CD4-positive, alpha-beta T cell treated with Interleukin-4 for 1 hour (primary cell): Measurements from ENCODE around the gene ZC3H13.

Experiments
- DNase-seq, 2 donors: peaks; one replicate each; pipeline ENCODE4 v3.0.0-alpha.2; 2020 to 2022

Gene ZC3H13

GRCh38 chr13:46062185-46062584 is 9.6 kb upstream of the ZC3H13 start:
- no peak for DNase-seq

GRCh38 chr13:46059405-46059804 is 6.9 kb upstream of the ZC3H13 start:
- DNase-seq = no peak

GRCh38 chr13:46058268-46058667 is 5.7 kb upstream of the ZC3H13 start:
- DNase-seq = no peak

GRCh38 chr13:46057256-46058015 is 4.9 kb upstream of the ZC3H13 start:
- DNase-seq = no peak

- DNase-seq = no peak
Measured at GRCh38 chr13:46053162-46054012, 841 bp upstream of the ZC3H13 start.

GRCh38 chr13:46051968-46052318 is 603 bp downstream of the ZC3H13 start:
- no peak for DNase-seq

GRCh38 chr13:46050771-46051170 is 1.8 kb downstream of the ZC3H13 start:
- no peak for DNase-seq

- no peak for DNase-seq
Measured at GRCh38 chr13:46045424-46045823, 7.1 kb downstream of the ZC3H13 start.

GRCh38 chr13:46043647-46044046 is 8.9 kb downstream of the ZC3H13 start:
- no peak for DNase-seq

GRCh38 chr13:46041419-46041839 is 11.1 kb downstream of the ZC3H13 start:
- DNase-seq = no peak

GRCh38 chr13:46040763-46041162 is 11.8 kb downstream of the ZC3H13 start:
- DNase-seq = no peak

GRCh38 chr13:46039411-46040182 is 12.9 kb downstream of the ZC3H13 start:
- no peak for DNase-seq

GRCh38 chr13:46038296-46038695 is 14.2 kb downstream of the ZC3H13 start:
- DNase-seq = no peak

GRCh38 chr13:46035066-46035465 is 17.5 kb downstream of the ZC3H13 start:
- no peak for DNase-seq

GRCh38 chr13:46032341-46032740 is 20.2 kb downstream of the ZC3H13 start:
- DNase-seq = no peak

GRCh38 chr13:46031581-46032263 is 20.8 kb downstream of the ZC3H13 start:
- DNase-seq = no peak

- no peak for DNase-seq
Measured at GRCh38 chr13:46025157-46025556, 27.4 kb downstream of the ZC3H13 start.

GRCh38 chr13:46022481-46022880 is 30.1 kb downstream of the ZC3H13 start:
- DNase-seq = no peak

- DNase-seq = no peak
Measured at GRCh38 chr13:46016216-46016615, 36.3 kb downstream of the ZC3H13 start.

- no peak for DNase-seq
Measured at GRCh38 chr13:46015366-46015765, 37.2 kb downstream of the ZC3H13 start.

GRCh38 chr13:46012404-46012803 is 40.1 kb downstream of the ZC3H13 start:
- DNase-seq = no peak

- no peak for DNase-seq
Measured at GRCh38 chr13:46010148-46010547, 42.4 kb downstream of the ZC3H13 start.

- DNase-seq = no peak
Measured at GRCh38 chr13:46008631-46009030, 43.9 kb downstream of the ZC3H13 start.
